ENCODE measurements around the gene PAK6.

PAK6 gene

DNA sequence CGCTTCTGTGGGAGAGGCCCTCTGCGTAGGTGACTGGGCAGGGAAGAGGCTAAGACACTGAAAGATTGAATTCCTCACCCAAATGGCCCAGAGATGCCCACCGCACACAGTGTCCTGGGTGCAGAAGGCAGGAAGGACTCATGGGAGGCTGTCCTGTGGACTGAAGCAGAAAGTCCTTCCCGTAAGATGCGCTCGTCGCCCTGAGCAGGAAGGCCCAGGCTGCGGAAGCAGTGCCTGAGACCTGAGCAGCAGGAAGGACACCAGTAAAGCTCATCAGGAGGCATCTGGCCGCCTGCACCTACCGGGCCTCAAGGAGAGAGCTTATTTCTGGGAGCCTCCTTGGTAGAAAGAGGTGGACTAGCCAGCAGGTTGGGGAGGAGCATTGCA is 3.3 kb downstream of the PAK6 start:
- DNase-seq: no peak

- DNase-seq: no peak
These were observed 3.7 kb downstream of the PAK6 start for GRCh38 chr15:40242601-40243000.

GRCh38 chr15:40243126-40243810 is 4.4 kb downstream of the PAK6 start:
- DNase-seq: no peak

DNA sequence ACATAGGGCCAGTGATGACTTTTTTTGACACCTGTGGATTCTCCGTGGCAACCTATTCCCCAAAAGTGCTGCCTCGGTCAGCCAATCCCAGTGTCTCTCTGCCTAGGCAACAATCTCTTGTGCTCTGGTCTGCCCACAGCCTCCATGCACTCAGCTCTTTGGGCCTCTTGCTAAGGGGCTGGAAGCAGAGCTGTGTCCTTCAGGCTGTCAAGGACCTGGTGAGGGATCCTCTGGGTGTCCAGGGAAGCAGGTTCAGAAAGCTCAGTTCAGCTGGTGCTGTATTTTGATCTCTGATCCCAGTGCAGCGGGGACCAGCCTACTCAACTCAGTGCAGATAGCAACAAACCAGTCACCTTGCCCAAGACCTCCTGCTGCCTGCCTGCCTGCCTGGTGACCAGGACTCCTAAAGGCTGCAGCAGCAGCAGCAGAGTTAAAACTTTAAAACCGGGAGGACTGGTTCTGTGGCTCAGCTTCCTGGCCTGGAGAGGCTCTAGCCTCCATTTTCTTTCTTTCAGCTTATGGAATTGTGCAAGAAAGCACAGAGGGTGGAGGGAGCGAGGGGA is 6.2 kb downstream of the PAK6 start:
- DNase-seq: no peak

- DNase-seq: no peak
These were observed 7.0 kb downstream of the PAK6 start for GRCh38 chr15:40245666-40246450.

DNA sequence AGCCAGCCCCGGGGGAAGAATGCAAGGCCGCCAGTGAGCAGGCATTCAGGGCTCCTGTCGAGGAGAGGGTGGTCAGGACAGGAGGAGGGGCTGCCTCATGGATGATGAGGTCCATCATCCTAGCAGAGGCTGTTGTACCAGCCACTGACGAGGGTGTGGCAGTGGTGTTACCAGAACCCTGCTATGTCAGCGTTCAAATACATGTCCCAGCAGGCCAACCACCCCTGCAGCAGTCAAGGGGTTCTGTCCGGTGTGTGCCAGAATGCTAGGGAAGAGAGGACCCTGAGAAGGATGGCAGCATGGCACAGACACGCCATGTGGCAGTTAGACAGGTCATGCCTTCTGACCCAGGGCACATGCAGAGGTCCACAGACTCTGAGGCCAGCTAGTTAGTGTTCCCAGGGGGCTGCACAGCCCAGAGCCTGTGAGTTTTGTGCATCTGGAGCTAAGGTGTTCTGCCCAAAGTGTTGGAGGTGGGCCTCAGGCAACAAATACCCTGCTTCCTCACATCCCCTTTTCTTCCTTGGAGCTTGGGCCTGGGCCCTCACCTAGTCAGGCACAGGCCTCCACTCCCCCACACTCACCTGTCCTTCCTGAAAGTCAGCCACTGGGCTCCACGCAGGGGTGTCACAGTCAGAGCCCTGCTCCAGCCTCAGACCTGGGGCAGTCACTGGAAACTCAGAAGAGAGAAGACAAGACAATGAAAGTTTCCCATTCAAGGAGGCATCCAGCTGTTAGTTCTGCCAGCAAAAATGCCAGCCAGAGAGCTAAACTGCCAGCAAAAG is 7.8 kb downstream of the PAK6 start:
- no peak for DNase-seq

GRCh38 chr15:40247406-40247971 is 8.6 kb downstream of the PAK6 start:
- no peak for DNase-seq

DNA sequence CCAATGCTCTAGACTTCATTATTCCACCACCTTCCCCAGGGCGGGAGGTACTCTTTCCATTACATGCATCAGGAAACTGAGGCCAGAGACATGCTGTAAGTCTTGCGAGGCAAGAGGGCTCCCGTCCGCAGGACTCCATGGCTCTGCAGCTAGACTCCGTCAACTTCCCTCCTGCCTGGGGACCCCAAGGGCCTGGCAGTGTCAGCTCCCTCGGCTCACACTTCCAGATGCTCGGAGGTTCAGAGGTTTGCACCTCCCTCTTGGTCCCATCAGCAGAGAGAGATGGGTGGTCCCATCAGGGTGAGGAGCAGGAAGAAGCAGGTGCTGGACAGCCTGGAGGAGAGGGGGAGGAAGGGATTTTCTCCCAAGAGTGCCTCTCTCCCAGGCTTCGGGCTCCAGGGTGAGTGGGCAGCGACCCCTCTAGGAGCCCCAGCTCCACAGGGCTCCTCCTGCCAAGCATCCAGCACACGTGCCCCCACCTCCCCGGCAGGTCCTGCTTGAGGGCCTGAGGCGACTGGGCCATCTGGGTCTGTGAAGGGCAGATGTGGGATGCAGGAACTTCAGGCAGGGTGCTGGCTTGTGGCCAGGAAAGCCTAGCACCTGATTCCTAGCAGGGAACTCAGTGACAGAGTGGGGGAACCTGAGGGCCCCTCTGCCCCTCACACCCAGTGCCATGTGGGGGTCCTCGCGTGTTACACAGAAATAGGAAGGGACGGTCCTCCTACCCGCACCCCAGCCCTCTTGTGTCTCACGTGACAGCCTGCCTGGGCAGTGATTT is 9.3 kb downstream of the PAK6 start:
- DNase-seq: no peak

DNA sequence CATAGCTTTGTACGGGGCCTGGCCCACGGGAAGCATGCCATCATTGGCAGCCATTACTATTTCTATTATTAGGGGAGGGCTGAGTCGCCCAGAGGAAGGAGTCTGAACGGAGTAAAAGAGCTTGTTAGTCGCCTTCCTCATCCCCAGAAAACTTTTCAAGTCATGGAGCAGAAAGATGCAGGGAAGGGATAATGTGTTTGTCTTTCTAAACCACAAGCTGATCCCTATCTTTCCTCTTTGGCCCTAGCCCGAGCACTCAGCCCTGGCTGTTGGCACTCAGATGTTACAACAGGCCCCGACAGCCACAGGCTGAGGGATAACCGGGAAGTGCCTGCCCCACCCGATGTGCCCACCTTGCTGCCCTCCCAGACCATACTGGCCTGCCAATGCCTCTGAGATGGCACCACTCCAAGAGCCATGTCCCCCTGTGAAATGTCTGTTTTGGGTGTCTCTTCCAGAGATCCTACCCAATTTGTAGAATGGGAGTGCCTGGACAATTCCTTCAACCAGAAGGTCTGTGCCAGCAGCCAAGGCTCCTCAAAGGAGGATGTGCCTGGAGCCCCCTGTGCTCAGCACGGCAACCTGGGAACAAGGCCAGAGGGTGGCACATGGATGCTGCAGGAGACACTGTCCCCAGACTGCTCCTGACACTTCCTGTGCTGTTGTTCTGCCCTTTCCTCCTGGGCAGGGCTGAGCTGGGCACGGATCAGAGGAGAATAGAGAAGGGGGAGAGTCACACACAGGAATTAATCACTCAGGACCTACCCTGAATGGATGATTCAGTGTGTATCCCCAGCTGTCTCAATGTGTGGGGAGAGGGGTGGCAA is 10.8 kb downstream of the PAK6 start:
- DNase-seq: no peak

GRCh38 chr15:40250304-40250656 is 11.4 kb downstream of the PAK6 start:
- DNase-seq: no peak

DNA sequence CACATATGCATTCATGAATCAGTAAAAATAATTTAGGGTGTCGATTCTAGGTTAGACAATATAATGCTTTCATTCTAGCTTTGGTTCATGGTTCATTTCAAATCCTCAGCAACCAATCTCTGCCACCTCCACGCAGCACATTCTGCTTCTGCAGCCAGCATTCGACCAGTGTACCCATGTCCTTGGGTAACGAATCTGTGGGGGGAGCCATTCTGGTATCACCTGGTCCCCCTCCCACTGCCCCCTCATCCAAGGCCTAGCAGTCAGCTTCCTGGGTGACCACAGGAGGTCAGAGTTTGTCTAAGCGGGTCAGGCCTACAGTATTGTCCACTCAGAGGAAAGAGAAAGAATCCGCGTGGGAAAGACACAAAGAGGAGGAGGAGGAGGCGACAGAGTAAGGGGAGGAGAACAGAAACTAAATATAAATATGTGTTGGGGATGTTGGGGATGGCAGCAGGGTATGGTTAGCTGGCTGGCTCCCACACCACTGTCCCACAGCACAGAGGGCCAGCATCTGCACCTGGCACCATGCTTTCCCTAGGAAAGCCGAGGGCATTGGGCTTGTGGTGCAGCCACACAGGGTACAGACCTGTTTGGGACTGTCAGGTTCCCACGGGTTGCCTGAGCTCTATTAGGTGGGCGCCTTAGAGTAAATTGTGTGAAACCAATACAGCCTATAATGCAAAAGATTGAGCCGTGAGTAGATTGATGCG is 12.1 kb downstream of the PAK6 start:
- no peak for DNase-seq

- DNase-seq: no peak
These were observed 12.8 kb downstream of the PAK6 start for GRCh38 chr15:40251486-40252140.

DNA sequence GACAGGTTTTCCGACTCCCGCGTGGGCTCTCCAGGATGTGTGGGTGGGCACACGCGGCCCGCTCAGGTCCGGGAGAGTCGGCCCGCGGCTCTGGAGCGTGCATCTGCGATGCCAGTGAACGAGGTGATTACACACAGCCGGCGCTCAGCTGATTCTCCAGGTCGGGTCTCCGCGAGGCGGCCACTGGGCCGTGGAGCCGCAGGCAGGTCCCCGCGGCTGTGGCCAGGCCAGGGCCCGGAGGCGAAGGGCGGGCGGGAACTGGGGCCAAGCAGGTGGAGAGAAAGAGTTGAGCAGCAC is 13.2 kb downstream of the PAK6 start:
- no peak for DNase-seq

DNA sequence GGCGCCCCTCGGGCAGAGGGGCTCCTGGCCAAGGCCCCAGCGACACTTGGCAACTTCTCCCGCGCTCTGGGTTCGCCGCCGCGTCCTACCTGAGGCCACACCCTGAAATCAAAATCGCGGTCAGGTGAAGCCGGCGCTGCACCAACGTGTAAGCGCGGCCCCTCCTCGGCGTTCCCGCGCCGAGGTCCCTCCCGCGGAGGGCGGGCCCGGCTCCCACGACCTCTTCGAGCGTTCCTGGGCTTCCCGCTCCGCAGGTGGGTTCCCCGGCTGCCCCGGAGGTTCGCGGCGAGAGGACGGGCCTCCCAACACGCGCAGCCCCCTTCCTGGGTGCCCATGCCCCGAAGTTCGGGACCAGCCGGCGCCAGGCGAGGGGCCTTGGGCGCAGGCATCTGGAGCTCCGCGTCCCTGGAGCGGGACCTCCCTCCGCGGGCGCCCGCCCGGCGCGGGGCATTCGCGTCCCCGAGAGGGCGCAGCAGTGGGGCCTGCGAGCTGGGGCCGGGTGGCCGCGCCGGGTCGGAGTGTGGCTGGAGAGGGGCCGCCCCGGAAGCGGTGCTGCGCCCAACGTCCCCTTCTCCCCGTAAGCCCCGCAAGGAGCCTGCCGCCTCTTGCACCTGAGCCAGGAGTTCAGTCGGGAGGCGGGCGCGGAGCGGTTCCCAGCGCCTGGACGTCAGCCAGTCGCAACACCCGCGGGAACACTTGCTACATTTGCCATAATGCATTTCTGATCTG is 13.7 kb downstream of the PAK6 start:
- DNase-seq: no peak

- DNase-seq: no peak
These were observed 14.4 kb downstream of the PAK6 start for GRCh38 chr15:40253167-40253790.

DNA sequence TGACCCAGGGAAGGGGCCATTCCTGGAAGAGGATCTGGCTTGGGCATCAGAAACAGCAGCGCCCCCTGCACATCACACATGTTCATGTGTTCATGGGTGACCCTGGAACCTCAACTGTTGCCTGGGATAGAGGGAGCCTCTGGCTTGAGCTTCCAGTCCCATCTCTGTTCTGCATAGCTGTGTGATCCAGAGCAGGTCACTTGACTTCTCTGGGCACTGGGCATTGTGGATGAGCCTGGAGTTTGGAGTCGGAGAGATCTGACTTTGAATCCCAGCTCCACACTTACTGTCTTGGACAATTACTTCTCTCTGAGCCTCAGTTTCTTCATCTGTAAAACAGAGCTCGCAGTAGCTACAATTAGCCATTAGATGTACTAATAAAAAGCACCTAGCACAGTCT is 15.6 kb downstream of the PAK6 start:
- DNase-seq: no peak

DNA sequence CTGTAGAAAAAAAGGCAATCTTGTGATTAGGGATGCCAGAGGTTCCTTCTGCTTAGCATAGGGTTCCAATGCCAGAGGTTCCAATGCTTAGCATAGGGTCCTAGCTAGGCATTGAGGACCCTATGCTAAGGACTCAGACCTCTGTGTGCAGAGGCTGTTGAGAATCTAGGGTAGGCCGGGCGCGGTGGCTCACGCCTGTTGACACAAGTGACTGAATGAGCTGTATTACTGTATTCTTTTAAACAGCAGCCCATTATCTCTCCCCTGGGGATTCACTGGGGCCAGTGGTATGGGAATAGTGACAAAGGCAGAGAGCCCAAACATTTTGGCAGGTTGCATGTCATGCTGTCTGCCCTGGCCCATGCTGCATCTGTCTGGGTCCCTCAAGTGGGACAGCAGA is 16.2 kb downstream of the PAK6 start:
- no peak for DNase-seq

DNA sequence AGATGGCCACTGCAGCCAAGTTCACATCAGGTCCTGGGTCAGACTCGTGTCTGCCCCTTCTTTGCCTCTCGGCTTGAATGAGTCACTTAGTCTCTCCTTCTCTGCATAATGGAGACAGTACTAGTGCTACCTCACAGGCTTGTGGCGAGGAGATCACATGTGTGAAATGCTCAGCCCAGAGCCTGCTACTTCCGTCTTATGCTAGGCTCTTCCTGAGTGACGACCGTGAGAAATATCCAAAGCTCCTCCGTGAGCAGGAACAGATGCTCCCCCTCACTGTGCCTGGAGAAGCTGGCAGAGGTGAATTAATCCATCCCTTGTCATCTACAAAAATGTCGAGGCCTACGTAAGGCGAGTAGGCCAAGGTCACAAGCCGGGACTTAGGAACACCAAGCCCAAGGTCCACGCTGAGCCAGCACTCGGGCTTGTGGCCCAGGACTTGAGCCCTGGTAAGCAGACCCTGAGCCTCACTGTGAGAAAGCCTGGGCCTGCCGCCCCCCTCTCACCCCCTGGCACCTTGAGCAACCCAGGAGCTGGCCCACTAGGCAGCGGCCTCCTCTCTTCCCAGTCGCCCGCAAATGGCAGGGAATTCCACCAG is 17.9 kb downstream of the PAK6 start:
- DNase-seq: no peak

All from NCI-H2029 (cell line).